H4 (cell line): Measurements from ENCODE around the gene RSRC1. TPM values are rescaled to one million over a fixed set of nuclear protein-coding genes. Genes with fewer than 3 reads are reported as not detected.
"Not testable (repeated sequence)": the region's sequence is repeated elsewhere in the genome, so short reads cannot be mapped to it uniquely, and the experiment has no call there.

Source experiments
- DNase-seq: peaks from one replicate; pipeline ENCODE4 v3.0.0-alpha.2; 2015; ENCODE audit warnings: low spot score
- total RNA-seq: library from RNA; depleted of rRNA; stranded (reverse); fragments of >200 nt; shearing (Covaris generic); gene quantifications from 2 replicates; pipeline ENCODE4 v1.2.3, GENCODE V29; 2014; rRNA removed

Gene RSRC1
- 78.5 and 89.7 TPM in 2 replicates for total RNA-seq

GRCh38 chr3:158109804-158110657, at the start of gene RSRC1:
RSRC1 (plus strand) TSS chr3:158110089; CDS start chr3:158122105, 12,016 bp downstream.
- DNase-seq: peak; percentile 93

- not testable (repeated sequence) for DNase-seq
These were observed 44.3 kb upstream of the RSRC1 start for GRCh38 chr3:158065574-158065973.

GRCh38 chr3:158072790-158073189, 37.1 kb upstream of the RSRC1 start:
- no peak for DNase-seq

- no peak for DNase-seq
These were observed 35.3 kb upstream of the RSRC1 start for GRCh38 chr3:158074591-158074990.

- DNase-seq: no peak
These were observed 30.3 kb upstream of the RSRC1 start for GRCh38 chr3:158079599-158079998.

- no peak for DNase-seq
These were observed 25.2 kb upstream of the RSRC1 start for GRCh38 chr3:158084651-158085050.

GRCh38 chr3:158085358-158085757, 24.5 kb upstream of the RSRC1 start:
- DNase-seq: no peak

- DNase-seq: no peak
These were observed 24.0 kb upstream of the RSRC1 start for GRCh38 chr3:158085931-158086330.

GRCh38 chr3:158086361-158086760, 23.5 kb upstream of the RSRC1 start:
- no peak for DNase-seq

GRCh38 chr3:158086776-158087175, 23.1 kb upstream of the RSRC1 start:
- no peak for DNase-seq

GRCh38 chr3:158091531-158091930, 18.4 kb upstream of the RSRC1 start:
- DNase-seq: peak; percentile 27

- DNase-seq: no peak
These were observed 16.4 kb upstream of the RSRC1 start for GRCh38 chr3:158093526-158093925.

- DNase-seq: no peak
These were observed 15.4 kb upstream of the RSRC1 start for GRCh38 chr3:158094235-158095110.

GRCh38 chr3:158095111-158095813, 14.6 kb upstream of the RSRC1 start:
- no peak for DNase-seq

GRCh38 chr3:158095814-158096704, 13.8 kb upstream of the RSRC1 start:
- DNase-seq: no peak

GRCh38 chr3:158097081-158097592, 12.8 kb upstream of the RSRC1 start:
- DNase-seq: no peak

GRCh38 chr3:158097593-158098308, 12.1 kb upstream of the RSRC1 start:
- DNase-seq: no peak

GRCh38 chr3:158098309-158098639, 11.6 kb upstream of the RSRC1 start:
- no peak for DNase-seq

GRCh38 chr3:158098834-158099424, 11.0 kb upstream of the RSRC1 start:
- no peak for DNase-seq

- no peak for DNase-seq
These were observed 9.2 kb upstream of the RSRC1 start for GRCh38 chr3:158100681-158101080.
